Activated T-helper 2 cell treated with anti-CD3 and anti-CD28 coated beads, Interferon-gamma antibody, Interleukin-2, Interleukin-4, amounts not matched to agents 10 μg/mL and 5 μg/mL and 100 μg/mL, durations not matched to agents 14 hours and 24 hours and 36 hours (primary cell): ENCODE results near the gene IDI1. TPM values are rescaled to one million over a fixed set of nuclear protein-coding genes. Genes with fewer than 3 reads are reported as not detected.

Experiments used
- DNase-seq: peaks from one replicate; pipeline ENCODE4 v3.0.0; 2021; ENCODE audit warnings: low spot score
- H3K27ac Mint-ChIP-seq: one replicate; pipeline ENCODE4 v1.8.0; 2021; ENCODE audit warnings: mixed read lengths
- H3K27me3 Mint-ChIP-seq: one replicate; pipeline ENCODE4 v1.8.0; 2021; ENCODE audit warnings: low read depth, mixed read lengths
- H3K36me3 Mint-ChIP-seq: one replicate; pipeline ENCODE4 v1.8.0; 2021; ENCODE audit warnings: low read depth, mixed read lengths
- H3K4me1 Mint-ChIP-seq: one replicate; pipeline ENCODE4 v1.8.0; 2021; ENCODE audit warnings: low read depth, mixed read lengths
- H3K4me3 Mint-ChIP-seq: one replicate; pipeline ENCODE4 v1.8.0; 2021; ENCODE audit warnings: low read depth, mild to moderate bottlenecking, moderate library complexity, mixed read lengths
- H3K9me3 Mint-ChIP-seq: one replicate; pipeline ENCODE4 v1.8.0; 2021; ENCODE audit warnings: mixed read lengths
- intact Hi-C: fragments of 100-400 bp; cut with micrococcal nuclease; formaldehyde crosslinking; loops from one replicate; pipeline ENCODE4 v1.15.1; 2023
- total RNA-seq: library from RNA; stranded (reverse); gene quantifications from 2 replicates; pipeline ENCODE4 v1.2.3, GENCODE V29; 2022

Gene IDI1
- total RNA-seq, 1 donor from 2014 or later = 89.6 TPM

- peaks cover 72% of the 10 kb centered on the region for H3K4me1 Mint-ChIP-seq
- H3K36me3 Mint-ChIP-seq = peaks cover 63% of the 10 kb centered on the region
- intact Hi-C loops = loop anchor here (5.0 kb wide), 1 partner anchor 35 kb away; no protein-coding TSS in a partner anchor
- no peaks in the 10 kb centered on the region for H3K27me3 Mint-ChIP-seq
- peak overlapping the region; percentile 87 for H3K27ac Mint-ChIP-seq
- peak overlapping the region; percentile 95 for H3K4me3 Mint-ChIP-seq
- H3K9me3 Mint-ChIP-seq = no peaks in the 10 kb centered on the region
- no peak for DNase-seq
Observed at GRCh38 chr10:1057106-1057657, 8.3 kb upstream of the IDI1 start.

DNA sequence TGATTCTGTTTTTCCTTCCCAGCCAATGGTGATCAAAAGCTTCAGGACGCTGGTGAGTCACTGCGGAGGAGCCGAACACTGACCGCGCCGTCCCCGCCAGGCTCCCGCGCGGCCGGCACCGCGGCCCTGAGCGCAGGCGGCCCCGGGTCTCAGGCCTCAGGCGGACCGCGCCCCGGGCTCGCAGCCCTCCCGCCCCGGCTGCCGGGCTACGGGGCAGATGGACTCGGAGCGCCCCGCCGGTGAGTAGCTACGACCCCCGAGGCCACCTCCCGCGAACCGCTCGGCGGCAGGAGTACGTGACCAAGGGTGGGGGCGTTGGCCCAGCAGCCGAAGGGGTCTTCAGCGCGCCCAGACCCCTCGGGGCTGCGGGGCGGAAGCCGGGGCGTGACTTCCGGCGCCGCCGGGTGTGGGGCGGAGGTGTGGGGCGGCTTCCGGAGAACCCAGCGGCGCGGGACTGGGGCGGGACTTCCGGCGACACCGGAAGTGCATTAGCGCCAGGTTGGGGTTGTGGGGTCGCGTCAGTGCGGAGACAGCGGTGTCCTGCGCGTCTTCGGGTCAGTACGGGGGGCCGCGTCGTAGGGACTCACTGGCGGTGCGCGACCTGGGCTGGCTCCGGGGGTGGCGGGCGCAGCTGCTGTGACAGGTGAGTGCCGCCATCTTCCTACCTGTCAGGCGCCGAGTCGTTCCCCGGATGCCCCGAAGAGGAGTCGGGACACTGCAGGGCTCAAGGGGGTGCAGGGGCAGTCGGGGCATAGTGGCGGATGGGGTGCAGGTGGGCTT is 7.6 kb upstream of the IDI1 start, which contains the start of gene WDR37:
TSS of gene WDR37 (plus strand) at position 60 of the 780 bp plus-strand sequence. CDS start 15,771 bp downstream, outside the sequence.
- H3K4me3 Mint-ChIP-seq = peak within 1 kb of the TSS; percentile 95
- no peaks in the 10 kb centered on the region for H3K27me3 Mint-ChIP-seq
- peak within 1 kb of the TSS; percentile 87 for H3K27ac Mint-ChIP-seq
- DNase-seq = peak; percentile 83
- H3K4me1 Mint-ChIP-seq = peaks cover 67% of the 10 kb centered on the region
- peaks cover 64% of the 10 kb centered on the region for H3K36me3 Mint-ChIP-seq
- intact Hi-C loops = loop anchor here (1.0 to 5.0 kb wide), 2 partner anchors 8 to 36 kb away; no protein-coding TSS in a partner anchor
- H3K9me3 Mint-ChIP-seq = no peaks in the 10 kb centered on the region

DNA sequence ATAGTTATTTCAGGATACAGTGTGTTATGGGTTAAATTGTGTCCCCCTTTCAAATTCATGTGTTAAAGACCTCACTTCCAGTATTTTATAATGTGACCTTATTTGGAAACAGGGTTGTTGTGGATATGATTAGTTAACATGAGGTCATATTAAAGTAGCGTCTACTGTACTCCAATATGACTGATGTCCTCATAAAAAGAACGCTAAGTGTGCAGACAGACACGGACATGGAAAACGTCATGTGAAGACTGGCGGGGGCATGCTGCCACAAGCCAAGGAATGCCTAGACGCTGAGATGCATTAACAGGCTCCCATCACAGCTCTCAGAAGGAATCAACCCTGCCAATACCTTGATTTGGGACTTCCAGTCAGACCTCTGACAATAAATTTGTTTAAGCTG is 5.8 kb upstream of the IDI1 start:
- Mint-ChIP-seq H3K4me1 (peaks cover 57% of the 10 kb centered on the region), H3K4me3 (peak overlapping the region; percentile 92), H3K9me3 (no peaks in the 10 kb centered on the region), H3K27ac (peak overlapping the region; percentile 65), H3K27me3 (no peaks in the 10 kb centered on the region), H3K36me3 (peaks cover 73% of the 10 kb centered on the region)
- intact Hi-C loops = loop anchor here (5.0 kb wide), 1 partner anchor 38 kb away; no protein-coding TSS in a partner anchor
- DNase-seq = no peak

GRCh38 chr10:1050554-1050953 is 1.6 kb upstream of the IDI1 start:
- H3K4me3 Mint-ChIP-seq = peak overlapping the region; percentile 93
- H3K27me3 Mint-ChIP-seq = no peaks in the 10 kb centered on the region
- peaks cover 51% of the 10 kb centered on the region for H3K4me1 Mint-ChIP-seq
- peak overlapping the region; percentile 69 for H3K27ac Mint-ChIP-seq
- intact Hi-C loops = no loop called here
- peak; percentile 31 for DNase-seq
- peaks cover 74% of the 10 kb centered on the region for H3K36me3 Mint-ChIP-seq
- H3K9me3 Mint-ChIP-seq = no peaks in the 10 kb centered on the region

- Mint-ChIP-seq H3K27ac (peak overlapping the region; percentile 94), H3K9me3 (no peaks in the 10 kb centered on the region), H3K4me1 (peaks cover 53% of the 10 kb centered on the region), H3K27me3 (no peaks in the 10 kb centered on the region), H3K36me3 (peaks cover 78% of the 10 kb centered on the region), H3K4me3 (peak overlapping the region; percentile 93)
- no peak for DNase-seq
- intact Hi-C loops = no loop called here
Observed at GRCh38 chr10:1050145-1050544, 1.2 kb upstream of the IDI1 start.

- H3K4me1 Mint-ChIP-seq = peaks cover 53% of the 10 kb centered on the region
- H3K27ac Mint-ChIP-seq = peak overlapping the region; percentile 94
- no peaks in the 10 kb centered on the region for H3K9me3 Mint-ChIP-seq
- no peak for DNase-seq
- H3K36me3 Mint-ChIP-seq = peaks cover 81% of the 10 kb centered on the region
- intact Hi-C loops = loop anchor here (1.0 to 2.0 kb wide), 2 partner anchors 61 to 118 kb away; partner anchors contain the start of genes GTPBP4 and LARP4B
- peak overlapping the region; percentile 93 for H3K4me3 Mint-ChIP-seq
- no peaks in the 10 kb centered on the region for H3K27me3 Mint-ChIP-seq
Observed at GRCh38 chr10:1049425-1049958, 573 bp upstream of the IDI1 start.

DNA sequence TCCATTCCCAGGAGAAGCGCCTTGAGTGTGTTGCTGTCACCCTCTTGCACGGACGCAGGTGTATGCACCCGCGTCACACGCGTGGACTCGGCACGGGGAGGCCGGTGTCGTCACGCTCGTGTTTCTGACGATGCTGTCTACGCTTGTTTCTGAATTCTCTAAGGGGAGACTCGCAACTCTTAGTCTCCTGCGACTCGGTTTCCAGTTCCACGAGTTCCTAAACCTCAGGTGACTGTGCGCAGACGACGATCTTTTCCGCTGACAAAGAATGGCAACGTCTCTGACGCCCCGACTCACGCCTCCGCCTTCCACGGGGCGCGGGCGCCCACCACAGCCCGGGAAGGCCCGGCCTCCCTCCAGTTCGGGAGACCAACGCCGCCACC is 579 bp downstream of the IDI1 start:
- no peak for DNase-seq
- peaks cover 53% of the 10 kb centered on the region for H3K4me1 Mint-ChIP-seq

DNA sequence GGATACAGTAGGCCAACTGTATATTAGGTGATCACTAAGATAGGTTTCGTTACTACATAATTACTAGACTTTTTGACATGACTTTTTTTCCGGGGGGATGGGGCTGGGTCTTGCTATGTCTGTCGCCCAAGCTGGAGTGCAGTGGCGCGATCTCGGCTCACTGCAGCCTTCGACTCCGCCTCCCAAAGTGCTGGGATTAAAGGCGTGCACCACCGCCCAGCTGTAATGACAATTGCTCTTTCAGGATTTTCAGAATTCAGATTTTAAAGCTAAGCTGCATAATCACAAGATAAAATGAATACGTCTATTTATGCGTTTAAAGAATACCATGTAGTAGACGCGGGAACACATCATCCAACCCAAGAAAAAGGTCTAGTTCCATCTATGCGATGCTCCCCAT is 982 bp downstream of the IDI1 start:
- H3K4me3 Mint-ChIP-seq = peak overlapping the region; percentile 93
- H3K36me3 Mint-ChIP-seq = peaks cover 81% of the 10 kb centered on the region

More for the DNA sequence above, 579 bp downstream of the IDI1 start:
- Mint-ChIP-seq H3K36me3 (peaks cover 81% of the 10 kb centered on the region), H3K27me3 (no peaks in the 10 kb centered on the region), H3K4me3 (peak overlapping the region; percentile 93), H3K9me3 (no peaks in the 10 kb centered on the region), H3K27ac (peak overlapping the region; percentile 94)
- intact Hi-C loops = loop anchor here (1.0 to 2.0 kb wide), 2 partner anchors 8 to 60 kb away; partner anchors contain the start of genes GTPBP4 and WDR37

GRCh38 chr10:1045415-1045814 is 3.5 kb downstream of the IDI1 start:
- Mint-ChIP-seq H3K4me3 (peak overlapping the region; percentile 64), H3K27ac (peak overlapping the region; percentile 79), H3K36me3 (peaks cover 75% of the 10 kb centered on the region), H3K9me3 (no peaks in the 10 kb centered on the region), H3K4me1 (peaks cover 40% of the 10 kb centered on the region), H3K27me3 (no peaks in the 10 kb centered on the region)
- DNase-seq = no peak
- intact Hi-C loops = no loop called here

More for the DNA sequence above, 982 bp downstream of the IDI1 start:
- H3K27ac Mint-ChIP-seq = peak overlapping the region; percentile 94
- no peaks in the 10 kb centered on the region for H3K9me3 Mint-ChIP-seq
- DNase-seq = no peak
- H3K4me1 Mint-ChIP-seq = peaks cover 54% of the 10 kb centered on the region
- H3K27me3 Mint-ChIP-seq = no peaks in the 10 kb centered on the region
- intact Hi-C loops = loop anchor here (1.0 to 2.0 kb wide), 2 partner anchors 8 to 59 kb away; partner anchors contain the start of genes GTPBP4 and WDR37

- peak overlapping the region; percentile 79 for H3K27ac Mint-ChIP-seq
- no peak for DNase-seq
- no peaks in the 10 kb centered on the region for H3K9me3 Mint-ChIP-seq
- H3K36me3 Mint-ChIP-seq = peaks cover 76% of the 10 kb centered on the region
- intact Hi-C loops = no loop called here
- peaks cover 42% of the 10 kb centered on the region for H3K4me1 Mint-ChIP-seq
- no peaks in the 10 kb centered on the region for H3K27me3 Mint-ChIP-seq
- peak overlapping the region; percentile 64 for H3K4me3 Mint-ChIP-seq
Observed at GRCh38 chr10:1044964-1045363, 4.0 kb downstream of the IDI1 start.

- no peak for DNase-seq
- H3K4me3 Mint-ChIP-seq = peak overlapping the region; percentile 64
- intact Hi-C loops = no loop called here
- H3K27me3 Mint-ChIP-seq = no peaks in the 10 kb centered on the region
- no peaks in the 10 kb centered on the region for H3K9me3 Mint-ChIP-seq
- peak overlapping the region; percentile 79 for H3K27ac Mint-ChIP-seq
- peaks cover 72% of the 10 kb centered on the region for H3K36me3 Mint-ChIP-seq
- peaks cover 42% of the 10 kb centered on the region for H3K4me1 Mint-ChIP-seq
Observed at GRCh38 chr10:1044146-1044545, 4.8 kb downstream of the IDI1 start.

DNA sequence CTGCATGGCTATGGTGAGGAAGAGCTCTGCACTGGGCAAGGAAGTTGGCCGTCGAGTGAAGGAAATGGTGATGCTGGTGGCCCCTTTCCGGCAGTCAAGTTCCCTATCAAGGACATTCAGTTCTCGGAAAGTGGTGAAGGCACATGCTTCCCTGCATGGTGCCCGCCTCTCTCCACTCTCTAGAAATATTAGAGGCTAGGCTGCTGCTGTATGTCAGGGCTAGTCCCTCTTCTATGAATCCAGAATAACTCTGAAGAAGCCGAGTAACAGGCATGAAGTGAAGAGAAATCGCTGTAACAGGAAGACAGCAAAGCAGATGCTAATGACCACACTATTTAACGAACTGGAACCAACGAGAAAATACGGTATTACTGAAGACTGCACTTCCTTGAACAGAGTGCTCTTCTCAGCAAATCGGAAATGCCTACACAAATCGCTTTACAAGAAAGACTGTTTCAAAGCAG is 5.4 kb downstream of the IDI1 start:
- DNase-seq = no peak
- Mint-ChIP-seq H3K4me1 (peaks cover 42% of the 10 kb centered on the region), H3K27ac (peak overlapping the region; percentile 79), H3K4me3 (peak overlapping the region; percentile 64), H3K27me3 (no peaks in the 10 kb centered on the region), H3K9me3 (no peaks in the 10 kb centered on the region), H3K36me3 (peaks cover 70% of the 10 kb centered on the region)
- intact Hi-C loops = no loop called here
